K562 treated with DMSO at 1 percent for 24 hours (cell line): Measurements from ENCODE around the gene GLP2R. TPM values are rescaled to one million over a fixed set of nuclear protein-coding genes. Genes with fewer than 3 reads are reported as not detected.

Experiments
- total RNA-seq: library from RNA; unstranded; fragments of 300-600 nt; gene quantifications from 2 replicates; pipeline ENCODE4 v1.2.3, GENCODE V29; 2022; ENCODE audit warnings: low read depth; ENCODE audit not compliant: insufficient read depth

GLP2R gene, protein sequence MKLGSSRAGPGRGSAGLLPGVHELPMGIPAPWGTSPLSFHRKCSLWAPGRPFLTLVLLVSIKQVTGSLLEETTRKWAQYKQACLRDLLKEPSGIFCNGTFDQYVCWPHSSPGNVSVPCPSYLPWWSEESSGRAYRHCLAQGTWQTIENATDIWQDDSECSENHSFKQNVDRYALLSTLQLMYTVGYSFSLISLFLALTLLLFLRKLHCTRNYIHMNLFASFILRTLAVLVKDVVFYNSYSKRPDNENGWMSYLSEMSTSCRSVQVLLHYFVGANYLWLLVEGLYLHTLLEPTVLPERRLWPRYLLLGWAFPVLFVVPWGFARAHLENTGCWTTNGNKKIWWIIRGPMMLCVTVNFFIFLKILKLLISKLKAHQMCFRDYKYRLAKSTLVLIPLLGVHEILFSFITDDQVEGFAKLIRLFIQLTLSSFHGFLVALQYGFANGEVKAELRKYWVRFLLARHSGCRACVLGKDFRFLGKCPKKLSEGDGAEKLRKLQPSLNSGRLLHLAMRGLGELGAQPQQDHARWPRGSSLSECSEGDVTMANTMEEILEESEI
- not detected in 2 replicates for total RNA-seq

GRCh38 chr17:9825641-9826150 is at the start of gene GLP2R:
Gene GLP2R, plus strand, starts transcription at chr17:9825924. Its CDS starts 140 bp downstream, at chr17:9826064.

DNA sequence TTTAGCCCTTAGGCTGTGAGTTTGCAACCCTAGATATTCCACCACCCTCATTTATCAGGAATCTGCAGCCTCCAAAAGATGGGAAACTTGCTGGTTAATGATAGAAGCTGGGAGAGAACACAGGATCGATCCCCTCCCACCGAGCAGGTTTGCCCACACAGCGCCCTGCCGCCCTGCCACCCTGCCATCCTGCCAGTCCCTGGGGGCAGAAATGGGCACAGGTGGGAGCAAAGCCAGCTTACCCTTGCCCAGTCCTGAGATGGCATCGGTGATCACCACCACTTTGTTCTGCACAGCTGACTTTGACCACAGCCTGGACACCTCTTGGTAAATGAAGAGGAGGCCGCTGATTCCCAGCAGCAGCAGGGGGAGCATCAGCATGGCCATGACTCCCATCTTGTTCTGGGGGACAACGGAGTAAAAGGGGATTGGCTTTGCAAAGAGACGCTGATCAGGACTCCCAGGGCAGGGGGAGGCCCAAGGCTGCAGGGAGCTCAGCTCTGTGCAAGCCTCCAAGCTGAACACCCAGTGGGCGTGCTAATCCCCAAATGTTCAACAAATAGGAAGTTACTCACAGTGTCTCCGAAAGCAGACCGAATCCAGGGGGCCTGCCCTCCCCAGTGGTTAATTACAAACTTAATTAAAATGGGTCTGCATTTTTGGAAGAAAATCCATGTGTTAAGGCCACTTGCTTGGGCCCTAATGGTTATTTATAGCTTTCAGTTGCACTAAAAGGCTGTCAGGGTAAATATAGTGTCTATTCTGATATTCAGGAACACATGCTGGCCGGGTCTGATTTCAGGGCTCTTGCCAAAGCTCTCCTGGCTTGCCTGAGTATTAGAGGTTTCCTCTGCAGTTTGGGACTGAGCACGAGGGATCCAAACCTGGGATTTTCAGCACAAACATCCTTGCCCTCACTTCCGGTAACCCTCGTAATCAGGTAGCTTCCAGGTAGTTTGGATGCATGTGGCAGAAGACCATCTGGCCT is 34.5 kb upstream of the GLP2R start, which contains the start of gene DHRS7C:
DHRS7C (minus strand) TSS at position 704 of the 988 bp plus-strand sequence; CDS start at position 396, 308 bp downstream.

DNA sequence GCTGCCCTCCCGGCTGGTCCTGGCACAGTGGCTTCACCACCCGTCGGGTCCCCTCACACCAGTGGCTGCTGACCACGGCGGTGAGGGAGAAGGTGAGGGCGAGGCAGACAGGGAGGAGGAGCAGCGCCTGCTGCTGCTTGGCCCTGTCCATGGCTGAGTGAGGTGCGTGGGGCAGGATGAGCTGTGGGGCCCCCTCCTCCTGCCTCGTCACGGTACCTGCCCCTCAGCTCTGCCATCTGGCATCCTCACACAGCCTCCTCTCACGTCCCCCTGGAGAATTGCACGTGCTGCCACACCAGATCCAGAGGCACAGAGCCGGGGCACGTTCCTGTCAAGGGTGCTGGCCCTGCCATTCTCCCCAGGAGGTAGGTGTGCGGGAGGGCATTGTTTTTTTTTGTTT is 3.8 kb upstream of the GLP2R start, which contains the start of gene GSG1L2:
GSG1L2 (minus strand) TSS at position 159 of the 400 bp plus-strand sequence; CDS start at position 151, 8 bp downstream.

GRCh38 chr17:9905078-9905415 is 79.3 kb downstream of the GLP2R start, which contains the start of gene RCVRN:
Gene RCVRN, minus strand, starts transcription at chr17:9905271. Its CDS starts 91 bp downstream, at chr17:9905180.

Other genes starting within 250 kb of the GLP2R start
- not detected in 2 replicates for gene CFAP52, start 249.3 kb upstream of the GLP2R start, total RNA-seq
- 0.14 TPM in 1 of 2 replicates, not detected in the other for gene USP43, start 180.4 kb upstream of the GLP2R start, total RNA-seq
- gene DHRS7C, start 34.3 kb upstream of the GLP2R start, total RNA-seq, result not detected in 2 replicates
- gene GSG1L2, start 3.8 kb upstream of the GLP2R start, total RNA-seq, result not detected in 2 replicates
- not detected in 2 replicates for gene RCVRN, start 79.3 kb downstream of the GLP2R start, total RNA-seq